ENCODE data around the gene TMEM255A. TPM values are rescaled to one million over a fixed set of nuclear protein-coding genes. Genes with fewer than 3 reads are reported as not detected.
"Not testable (repeated sequence)": the region's sequence is repeated elsewhere in the genome, so short reads cannot be mapped to it uniquely, and the experiment has no call there.

The TMEM255A gene
- total RNA-seq, 1 donor from 2014 or later: 4.6 TPM

DNA sequence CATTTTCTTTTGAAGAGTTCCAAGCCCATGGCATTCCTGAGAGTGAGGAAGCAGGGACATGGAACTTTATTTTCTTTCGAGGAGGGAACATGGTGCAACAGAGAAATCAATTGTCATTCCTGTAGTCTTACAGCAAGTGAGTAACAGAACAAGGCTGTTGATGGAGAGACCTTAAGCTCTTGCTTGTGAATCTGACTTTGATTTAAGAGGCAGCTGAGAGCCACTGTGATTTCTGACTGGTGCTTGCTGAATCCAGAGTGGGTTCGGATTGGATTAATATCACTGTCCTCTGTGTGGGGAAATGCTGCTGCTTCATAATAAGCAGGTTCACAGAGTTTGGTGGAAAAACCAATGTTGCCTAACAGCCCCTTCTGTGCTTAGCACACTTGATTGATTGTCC, 45.9 kb upstream of the TMEM255A start:
- no peak overlapping the region for H3K27ac Mint-ChIP-seq (ENCODE audit: unreplicated experiment)
- no peak for TF ChIP-seq EZH2 (IDR thresholded peaks at IDR 0.05; ENCODE audit: insufficient read depth, low read length)
- TF ChIP-seq, protein P1, sequence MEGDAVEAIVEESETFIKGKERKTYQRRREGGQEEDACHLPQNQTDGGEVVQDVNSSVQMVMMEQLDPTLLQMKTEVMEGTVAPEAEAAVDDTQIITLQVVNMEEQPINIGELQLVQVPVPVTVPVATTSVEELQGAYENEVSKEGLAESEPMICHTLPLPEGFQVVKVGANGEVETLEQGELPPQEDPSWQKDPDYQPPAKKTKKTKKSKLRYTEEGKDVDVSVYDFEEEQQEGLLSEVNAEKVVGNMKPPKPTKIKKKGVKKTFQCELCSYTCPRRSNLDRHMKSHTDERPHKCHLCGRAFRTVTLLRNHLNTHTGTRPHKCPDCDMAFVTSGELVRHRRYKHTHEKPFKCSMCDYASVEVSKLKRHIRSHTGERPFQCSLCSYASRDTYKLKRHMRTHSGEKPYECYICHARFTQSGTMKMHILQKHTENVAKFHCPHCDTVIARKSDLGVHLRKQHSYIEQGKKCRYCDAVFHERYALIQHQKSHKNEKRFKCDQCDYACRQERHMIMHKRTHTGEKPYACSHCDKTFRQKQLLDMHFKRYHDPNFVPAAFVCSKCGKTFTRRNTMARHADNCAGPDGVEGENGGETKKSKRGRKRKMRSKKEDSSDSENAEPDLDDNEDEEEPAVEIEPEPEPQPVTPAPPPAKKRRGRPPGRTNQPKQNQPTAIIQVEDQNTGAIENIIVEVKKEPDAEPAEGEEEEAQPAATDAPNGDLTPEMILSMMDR (IDR thresholded peaks at IDR 0.05; ENCODE audit: insufficient read depth, low read depth, low read length): no peak
- Histone ChIP-seq H3K9ac (ENCODE audit: low read length) (no peak overlapping the region), H3K79me2 (ENCODE audit: insufficient read depth, low read length) (no peaks in the 10 kb centered on the region), H3K27ac (ENCODE audit: low read depth, low read length) (no peak overlapping the region), H3K4me3 (ENCODE audit: insufficient read depth, low read depth, low read length) (no peak overlapping the region), H3K9me3 (ENCODE audit: insufficient read depth, low read depth, low read length) (no peaks in the 10 kb centered on the region), H3K4me1 (ENCODE audit: insufficient read depth, low read length) (peaks cover 6% of the 10 kb centered on the region), H3K4me2 (ENCODE audit: low read length) (no peak overlapping the region), H2AFZ (ENCODE audit: low read depth, low read length) (no peak overlapping the region), H3K27me3 (ENCODE audit: insufficient read depth, low read length) (no peaks in the 10 kb centered on the region), H3K36me3 (ENCODE audit: insufficient read depth, low read length) (no peaks in the 10 kb centered on the region), H4K20me1 (ENCODE audit: insufficient read depth, low read length) (no peaks in the 10 kb centered on the region)
- H3K27me3 Mint-ChIP-seq (ENCODE audit: low read depth, unreplicated experiment): peaks cover 1% of the 10 kb centered on the region
- FAIRE-seq (no peak), DNase-seq (ENCODE audit: low read depth) (no peak)
- no peaks in the 10 kb centered on the region for H3K36me3 Mint-ChIP-seq (ENCODE audit: low read depth, unreplicated experiment)
- H3K9me3 Mint-ChIP-seq (ENCODE audit: unreplicated experiment): no peaks in the 10 kb centered on the region
- H3K4me1 Mint-ChIP-seq (ENCODE audit: low read depth, unreplicated experiment): no peaks in the 10 kb centered on the region
- H3K4me3 Mint-ChIP-seq (ENCODE audit: unreplicated experiment): no peak overlapping the region

- Histone ChIP-seq H3K79me2 (ENCODE audit: insufficient read depth, low read length) (no peaks in the 10 kb centered on the region), H3K9me3 (ENCODE audit: insufficient read depth, low read depth, low read length) (no peaks in the 10 kb centered on the region), H2AFZ (ENCODE audit: low read depth, low read length) (no peak overlapping the region), H3K27me3 (ENCODE audit: insufficient read depth, low read length) (no peaks in the 10 kb centered on the region), H4K20me1 (ENCODE audit: insufficient read depth, low read length) (no peaks in the 10 kb centered on the region), H3K27ac (ENCODE audit: low read depth, low read length) (no peak overlapping the region), H3K4me3 (ENCODE audit: insufficient read depth, low read depth, low read length) (no peak overlapping the region), H3K4me2 (ENCODE audit: low read length) (no peak overlapping the region), H3K9ac (ENCODE audit: low read length) (no peak overlapping the region), H3K4me1 (ENCODE audit: insufficient read depth, low read length) (peaks cover 6% of the 10 kb centered on the region), H3K36me3 (ENCODE audit: insufficient read depth, low read length) (no peaks in the 10 kb centered on the region)
- Mint-ChIP-seq H3K27me3 (ENCODE audit: low read depth, unreplicated experiment) (peaks cover 1% of the 10 kb centered on the region), H3K36me3 (ENCODE audit: low read depth, unreplicated experiment) (no peaks in the 10 kb centered on the region), H3K27ac (ENCODE audit: unreplicated experiment) (no peak overlapping the region), H3K4me3 (ENCODE audit: unreplicated experiment) (no peak overlapping the region), H3K4me1 (ENCODE audit: low read depth, unreplicated experiment) (no peaks in the 10 kb centered on the region), H3K9me3 (ENCODE audit: unreplicated experiment) (no peaks in the 10 kb centered on the region)
- no peak for FAIRE-seq
- no peak for DNase-seq (ENCODE audit: low read depth)
- no peak for TF ChIP-seq EZH2 (IDR thresholded peaks at IDR 0.05; ENCODE audit: insufficient read depth, low read length)
- TF ChIP-seq, protein P1 (IDR thresholded peaks at IDR 0.05; ENCODE audit: insufficient read depth, low read depth, low read length): no peak
Observed at GRCh38 chrX:120356084-120356483, 44.8 kb upstream of the TMEM255A start.

- H3K36me3 Mint-ChIP-seq (ENCODE audit: low read depth, unreplicated experiment): no peaks in the 10 kb centered on the region
- FAIRE-seq: peak; percentile 77
Observed at GRCh38 chrX:120350450-120351138, 39.3 kb upstream of the TMEM255A start.

GRCh38 chrX:120344566-120344965, 33.3 kb upstream of the TMEM255A start:
- not testable (repeated sequence) for H3K4me3 Mint-ChIP-seq (ENCODE audit: unreplicated experiment); H3K27ac Mint-ChIP-seq (ENCODE audit: unreplicated experiment); H2AFZ ChIP-seq (ENCODE audit: low read depth, low read length); H3K9me3 Mint-ChIP-seq (ENCODE audit: unreplicated experiment); H3K4me1 ChIP-seq (ENCODE audit: insufficient read depth, low read length); H3K9me3 ChIP-seq (ENCODE audit: insufficient read depth, low read depth, low read length); H3K27ac ChIP-seq (ENCODE audit: low read depth, low read length); H3K27me3 ChIP-seq (ENCODE audit: insufficient read depth, low read length); H3K4me1 Mint-ChIP-seq (ENCODE audit: low read depth, unreplicated experiment); DNase-seq (ENCODE audit: low read depth); H3K9ac ChIP-seq (ENCODE audit: low read length); H4K20me1 ChIP-seq (ENCODE audit: insufficient read depth, low read length); H3K4me2 ChIP-seq (ENCODE audit: low read length); H3K79me2 ChIP-seq (ENCODE audit: insufficient read depth, low read length); H3K4me3 ChIP-seq (ENCODE audit: insufficient read depth, low read depth, low read length); H3K36me3 Mint-ChIP-seq (ENCODE audit: low read depth, unreplicated experiment); H3K36me3 ChIP-seq (ENCODE audit: insufficient read depth, low read length); H3K27me3 Mint-ChIP-seq (ENCODE audit: low read depth, unreplicated experiment); FAIRE-seq

More at GRCh38 chrX:120350450-120351138, 39.3 kb upstream of the TMEM255A start:
- no peak overlapping the region for H3K9ac ChIP-seq (ENCODE audit: low read length)
- no peaks in the 10 kb centered on the region for H3K79me2 ChIP-seq (ENCODE audit: insufficient read depth, low read length)
- Mint-ChIP-seq H3K27me3 (ENCODE audit: low read depth, unreplicated experiment) (peaks cover 1% of the 10 kb centered on the region), H3K4me3 (ENCODE audit: unreplicated experiment) (no peak overlapping the region), H3K27ac (ENCODE audit: unreplicated experiment) (no peak overlapping the region), H3K9me3 (ENCODE audit: unreplicated experiment) (no peaks in the 10 kb centered on the region), H3K4me1 (ENCODE audit: low read depth, unreplicated experiment) (no peaks in the 10 kb centered on the region)
- no peaks in the 10 kb centered on the region for H3K36me3 ChIP-seq (ENCODE audit: insufficient read depth, low read length)
- no peaks in the 10 kb centered on the region for H3K9me3 ChIP-seq (ENCODE audit: insufficient read depth, low read depth, low read length)
- H2AFZ ChIP-seq (ENCODE audit: low read depth, low read length): no peak overlapping the region
- H3K27ac ChIP-seq (ENCODE audit: low read depth, low read length): no peak overlapping the region
- no peak overlapping the region for H3K4me3 ChIP-seq (ENCODE audit: insufficient read depth, low read depth, low read length)
- H3K4me1 ChIP-seq (ENCODE audit: insufficient read depth, low read length): no peaks in the 10 kb centered on the region
- H4K20me1 ChIP-seq (ENCODE audit: insufficient read depth, low read length): no peaks in the 10 kb centered on the region
- no peak overlapping the region for H3K4me2 ChIP-seq (ENCODE audit: low read length)
- DNase-seq (ENCODE audit: low read depth): no peak
- TF ChIP-seq EZH2 (IDR thresholded peaks at IDR 0.05; ENCODE audit: insufficient read depth, low read length): no peak
- TF ChIP-seq, protein P1 (IDR thresholded peaks at IDR 0.05; ENCODE audit: insufficient read depth, low read depth, low read length): no peak
- no peaks in the 10 kb centered on the region for H3K27me3 ChIP-seq (ENCODE audit: insufficient read depth, low read length)
